Adrenal gland (tissue), 12 donors: Measurements from ENCODE around the gene AHRR. TPM values are rescaled to one million over a fixed set of nuclear protein-coding genes. Genes with fewer than 3 reads are reported as not detected.
"Not testable (repeated sequence)": the region's sequence is repeated elsewhere in the genome, so short reads cannot be mapped to it uniquely, and the experiment has no call there.

Source experiments
- DNase-seq, 7 donors: peaks; one replicate each; pipeline ENCODE4 v3.0.0-alpha.2; 2019 to 2020
- H3K27ac ChIP-seq, 5 donors: fragments of 200-600 bp; sonication (generic) in 4 of 5; 1 replicate in 3 of 5; 2 replicates in 2 of 5; pipeline versions ENCODE4 v1.5.1 to v1.8.0; 2016 to 2020; ENCODE audit warnings: mild to moderate bottlenecking in 1 of 5
- H3K27me3 ChIP-seq: fragments of 200-600 bp; 2 replicates; pipeline ENCODE4 v1.8.0; 2021
- H3K36me3 ChIP-seq, 2 donors: fragments of 200-600 bp; replicated peaks in 1 of 2; 1 replicate in 1 of 2; 2 replicates in 1 of 2; pipeline versions ENCODE4 v1.5.1 to v1.8.0; 2018 to 2022
- H3K4me1 ChIP-seq, 2 donors: fragments of 200-600 bp; replicated peaks in 1 of 2; 1 replicate in 1 of 2; 2 replicates in 1 of 2; pipeline versions ENCODE4 v1.5.1 to v1.8.0; 2018 to 2021
- H3K4me3 ChIP-seq, 4 donors: fragments of 200-600 bp; sonication (generic) in 3 of 4; one replicate each; pipeline ENCODE4 v1.5.1; 2016 to 2018
- H3K9me3 ChIP-seq, 3 donors: fragments of 200-600 bp; sonication (generic) in 1 of 3; replicated peaks in 1 of 3; 1 replicate in 2 of 3; 2 replicates in 1 of 3; pipeline versions ENCODE4 v1.5.1 to v1.8.0; 2016 to 2021
- POLR2A ChIP-seq, 2 donors: fragments of 450-650 bp; IDR thresholded peaks; one replicate each; pipeline ENCODE4 v1.6.1; 2017; ENCODE audit warnings: antibody characterized with exemption in 2 of 2, mild to moderate bottlenecking in 2 of 2, moderate library complexity in 1 of 2
- WGBS, 4 donors: extraction: QIAGEN DNeasy Blood & Tissue Kit in 2 of 4; methylation state at CpG; one replicate each; pipeline versions ENCODE4 v1.1.5 to v1.1.7; 2013 to 2017; 5-methylcytosine and 5-hydroxymethylcytosine counted together
- intact Hi-C, 2 donors: fragments of 100-400 bp; cut with DNase I; formaldehyde crosslinking; loops; one replicate each; pipeline versions ENCODE4 v1.14.1 to v1.15.0; 2022 to 2023
- polyA plus RNA-seq, 3 donors: library from polyadenylated mRNA; stranded (reverse); fragments of 200-250 nt in 2 of 3; fragments of 350-450 nt in 1 of 3; fragmentation: Illumina TruSeq in 1 of 3; extraction: RNeasy Lipid Tissue Mini Kit (QIAGEN cat#74804) in 1 of 3; gene quantifications; one replicate each; pipeline ENCODE4 v1.2.3, GENCODE V29; 2013 to 2014
- total RNA-seq, 9 donors: library from RNA; depleted of rRNA in 4 of 9; stranded (reverse); fragments of >200 nt in 4 of 9; fragments of 120-200 nt in 1 of 9; fragmentation: NEBNext Ultra II Directional in 1 of 9; extraction: Animal tissue kit (Norgen Biotek cat#: 25700) in 1 of 9; gene quantifications; one replicate each; pipeline versions ENCODE4 v1.1.0 to v1.2.4, GENCODE V29; 2013 to 2023
- TF ChIP-seq, protein P1 (sequence below), 6 experiments: fragments of 450-650 bp in 4 of 6; fragments of 200-600 bp in 2 of 6; sonication (generic) in 1 of 6; IDR thresholded peaks; 1 replicate in 5 of 6; 2 replicates in 1 of 6; pipeline versions ENCODE4 v1.5.1 to v1.8.0; 2016 to 2021; ENCODE audit warnings: antibody characterized with exemption in 6 of 6, mild to moderate bottlenecking in 2 of 6, moderate library complexity in 1 of 6
- donor health status: healthy with polysubstance abuse.
- donor health status: Bipolar disorder and iron deficiency.
- donor health status: DM: yes; HTN: yes; CAD: no.
- donor health status: DM: no; HTN: no; CAD: no.
- donor health status: DM: no; HTN: no; CAD: no.
- donor health status: DM: yes; HTN: yes; CAD: no.

The AHRR gene
- total and polyA plus RNA-seq, 12 donors = 0.17 to 3.6 (median 0.99) TPM

DNA sequence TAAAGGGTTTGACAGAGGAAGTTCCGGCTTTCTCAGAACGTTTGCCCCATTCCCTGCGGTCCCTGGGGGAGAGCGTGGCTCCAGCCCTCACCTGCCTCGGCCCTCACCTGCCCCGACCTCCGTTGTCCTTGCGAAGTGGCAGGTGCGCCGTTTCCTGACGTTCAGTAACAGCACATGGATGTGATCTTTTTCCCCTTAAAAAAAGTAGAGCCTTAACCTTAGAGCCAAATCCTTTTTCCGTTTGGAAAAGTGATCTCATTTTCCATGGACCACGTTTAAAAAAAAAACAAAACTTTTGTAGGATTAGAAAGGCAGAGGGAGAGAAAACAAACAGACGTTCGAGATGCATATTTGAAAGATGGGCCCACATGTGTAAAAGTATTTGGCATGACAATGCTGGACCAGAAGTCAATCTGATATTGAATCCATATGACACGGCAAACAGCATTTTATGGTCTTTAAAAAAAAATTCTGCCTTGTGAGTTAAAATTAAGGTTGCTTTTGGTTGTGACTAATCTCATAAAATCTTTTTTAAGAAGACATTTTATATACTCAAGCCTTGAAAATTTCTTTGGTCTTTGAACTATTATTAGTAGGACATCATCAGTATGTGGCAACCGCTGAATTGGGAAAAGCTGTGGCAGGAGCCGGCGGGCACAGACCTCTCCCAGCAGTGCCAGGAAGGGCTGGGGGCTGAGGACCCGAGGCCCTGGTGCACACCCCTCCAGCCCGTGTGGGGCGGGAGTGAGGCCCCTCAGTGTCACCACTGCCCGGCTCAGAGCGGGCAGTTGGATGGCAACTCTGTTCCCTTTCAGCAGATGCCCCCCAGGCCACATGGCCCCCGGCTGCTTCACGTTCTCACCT, 79.0 kb downstream of the AHRR start:
- H3K9me3 ChIP-seq = no peaks in the 10 kb centered on the region
- H3K4me1 ChIP-seq = peaks cover 11% of the 10 kb centered on the region in 2 donors
- TF ChIP-seq, protein P1, sequence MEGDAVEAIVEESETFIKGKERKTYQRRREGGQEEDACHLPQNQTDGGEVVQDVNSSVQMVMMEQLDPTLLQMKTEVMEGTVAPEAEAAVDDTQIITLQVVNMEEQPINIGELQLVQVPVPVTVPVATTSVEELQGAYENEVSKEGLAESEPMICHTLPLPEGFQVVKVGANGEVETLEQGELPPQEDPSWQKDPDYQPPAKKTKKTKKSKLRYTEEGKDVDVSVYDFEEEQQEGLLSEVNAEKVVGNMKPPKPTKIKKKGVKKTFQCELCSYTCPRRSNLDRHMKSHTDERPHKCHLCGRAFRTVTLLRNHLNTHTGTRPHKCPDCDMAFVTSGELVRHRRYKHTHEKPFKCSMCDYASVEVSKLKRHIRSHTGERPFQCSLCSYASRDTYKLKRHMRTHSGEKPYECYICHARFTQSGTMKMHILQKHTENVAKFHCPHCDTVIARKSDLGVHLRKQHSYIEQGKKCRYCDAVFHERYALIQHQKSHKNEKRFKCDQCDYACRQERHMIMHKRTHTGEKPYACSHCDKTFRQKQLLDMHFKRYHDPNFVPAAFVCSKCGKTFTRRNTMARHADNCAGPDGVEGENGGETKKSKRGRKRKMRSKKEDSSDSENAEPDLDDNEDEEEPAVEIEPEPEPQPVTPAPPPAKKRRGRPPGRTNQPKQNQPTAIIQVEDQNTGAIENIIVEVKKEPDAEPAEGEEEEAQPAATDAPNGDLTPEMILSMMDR (IDR thresholded peaks at IDR 0.05) = no peak
- no peak for TF ChIP-seq POLR2A (IDR thresholded peaks at IDR 0.05)
- DNase-seq = peak in 1 of 7 donors; percentile 34
- no peaks in the 10 kb centered on the region for H3K36me3 ChIP-seq
- 41 to 54% (median 43%) methylated on average over 26 of the region's 26 CpGs for WGBS, 4 donors
- no peaks in the 10 kb centered on the region for H3K27me3 ChIP-seq
- peak overlapping the region in 2 of 4 donors; percentile 17 to 36 for H3K4me3 ChIP-seq
- peak overlapping the region in 1 of 5 donors; percentile 19 for H3K27ac ChIP-seq
- intact Hi-C loops = no loop called here

DNA sequence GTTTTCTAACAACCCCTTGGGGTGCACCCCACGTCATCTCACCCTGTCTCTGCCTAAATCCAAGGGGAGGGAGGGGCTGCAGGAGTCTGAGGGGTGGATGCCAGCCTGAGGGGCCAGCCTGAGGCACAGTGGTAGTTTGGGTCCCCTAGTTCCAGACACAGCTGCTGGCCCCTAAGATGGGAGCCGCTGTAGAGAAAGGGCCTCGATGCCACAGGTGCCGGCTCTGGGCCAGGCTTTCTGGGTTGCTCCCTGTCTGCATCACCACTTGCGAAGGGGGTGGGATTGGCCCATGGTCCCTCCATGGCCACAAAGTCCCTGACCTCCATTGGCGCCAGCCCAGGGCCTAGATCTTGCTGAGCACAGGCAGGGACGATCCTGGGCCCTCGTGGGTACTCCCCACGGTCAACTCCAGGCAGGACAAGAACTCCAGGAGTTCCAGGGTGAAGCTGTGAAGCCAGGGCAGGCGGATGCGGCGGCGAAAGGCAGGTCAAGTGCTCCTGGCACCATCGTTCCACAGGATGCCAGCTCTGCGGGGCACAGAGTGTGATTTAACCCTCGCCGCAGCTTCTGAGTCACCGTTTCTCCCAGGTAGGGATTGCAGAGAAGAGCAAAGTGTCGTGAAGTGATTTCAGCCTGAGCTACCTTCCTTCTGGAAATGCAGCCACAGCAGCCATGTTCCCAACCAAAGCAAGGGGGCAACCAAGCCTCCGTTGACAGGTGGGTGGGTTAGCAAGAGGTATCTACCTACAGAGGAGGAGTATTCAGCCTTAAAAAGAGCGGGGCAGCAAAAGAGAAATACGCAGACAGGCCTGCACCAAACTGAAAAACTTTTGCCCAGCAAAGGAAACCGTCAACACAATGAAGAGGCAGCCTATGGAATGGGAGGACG, 79.9 kb downstream of the AHRR start:
- intact Hi-C loops = no loop called here
- no peaks in the 10 kb centered on the region for H3K9me3 ChIP-seq
- DNase-seq = peak in 1 of 7 donors; percentile 40
- TF ChIP-seq, protein P1 (IDR thresholded peaks at IDR 0.05) = no peak
- no peak for TF ChIP-seq POLR2A (IDR thresholded peaks at IDR 0.05)
- H3K4me3 ChIP-seq = no peak overlapping the region
- peaks cover 11% of the 10 kb centered on the region in 2 donors for H3K4me1 ChIP-seq
- 86 to 94% (median 92%) methylated on average over 17 to 24 of the region's 24 CpGs for WGBS, 4 donors
- no peaks in the 10 kb centered on the region for H3K27me3 ChIP-seq
- H3K27ac ChIP-seq = no peak overlapping the region
- no peaks in the 10 kb centered on the region for H3K36me3 ChIP-seq

DNA sequence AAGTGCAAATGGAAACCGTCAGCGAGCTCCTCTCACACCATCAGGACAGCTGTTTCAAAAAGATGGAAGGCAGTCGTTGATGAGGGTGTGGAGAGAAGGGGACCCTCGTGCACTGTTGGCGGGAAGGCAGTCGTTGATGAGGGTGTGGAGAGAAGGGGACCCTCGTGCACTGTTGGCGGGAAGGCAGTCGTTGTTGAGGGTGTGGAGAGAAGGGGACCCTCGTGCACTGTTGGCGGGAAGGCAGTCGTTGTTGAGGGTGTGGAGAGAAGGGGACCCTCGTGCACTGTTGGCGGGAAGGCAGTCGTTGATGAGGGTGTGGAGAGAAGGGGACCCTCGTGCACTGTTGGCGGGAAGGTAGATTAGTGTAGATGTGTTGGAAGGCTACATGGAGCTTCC, 80.7 kb downstream of the AHRR start:
- H3K27ac ChIP-seq = not testable (repeated sequence)

DNA sequence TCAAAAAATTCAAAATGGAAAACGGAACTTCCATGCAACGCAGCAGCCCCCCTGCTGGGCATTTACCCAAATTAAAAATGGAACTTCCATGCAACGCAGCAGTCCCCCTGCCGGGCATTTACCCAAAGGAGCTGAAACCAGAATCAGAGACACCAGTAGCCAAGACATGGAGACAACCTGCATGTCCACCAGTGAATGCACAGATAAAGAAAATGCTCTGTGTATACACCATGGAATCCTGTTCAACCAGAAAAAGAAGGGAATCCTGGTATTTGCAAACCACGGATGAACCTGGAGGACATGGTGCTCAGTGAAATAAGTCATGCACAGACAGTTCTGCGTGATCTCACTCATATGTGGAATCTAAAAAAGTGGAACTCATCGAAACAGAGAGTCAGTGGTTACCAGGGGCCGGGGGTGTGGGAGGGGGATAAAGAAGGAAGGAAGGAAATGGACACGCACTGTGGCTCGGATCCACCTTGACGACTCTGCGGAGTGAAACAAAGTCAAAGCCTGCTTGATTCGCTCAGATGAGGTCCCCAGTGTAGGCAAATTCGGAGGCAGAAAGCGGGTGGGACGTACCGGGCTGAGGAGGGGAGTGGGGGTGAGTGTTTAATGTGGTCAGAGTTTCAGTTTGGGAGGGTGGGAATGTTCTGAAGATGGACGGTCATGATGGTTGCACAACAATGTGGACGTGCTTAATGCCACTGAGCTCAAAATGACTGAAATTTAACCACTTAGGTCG, 81.3 kb downstream of the AHRR start:
- Histone ChIP-seq H3K4me1 (peaks cover 11% of the 10 kb centered on the region in 2 donors), H3K9me3 (no peaks in the 10 kb centered on the region), H3K4me3 (no peak overlapping the region), H3K36me3 (no peaks in the 10 kb centered on the region), H3K27ac (no peak overlapping the region), H3K27me3 (no peaks in the 10 kb centered on the region)
- no peak for TF ChIP-seq POLR2A (IDR thresholded peaks at IDR 0.05)
- TF ChIP-seq, protein P1 (IDR thresholded peaks at IDR 0.05) = no peak
- 70 to 82% (median 78%) methylated on average over 20 of the region's 20 CpGs for WGBS, 4 donors
- intact Hi-C loops = no loop called here
- peak in 1 of 7 donors; percentile 50 for DNase-seq

More for the DNA sequence above, 80.7 kb downstream of the AHRR start:
- H3K36me3 ChIP-seq, H3K4me3 ChIP-seq, intact Hi-C loops, H3K9me3 ChIP-seq, H3K27me3 ChIP-seq, DNase-seq: not testable (repeated sequence)
- 88 to 92% (median 91%) methylated on average over 17 of the region's 17 CpGs for WGBS, 4 donors
- H3K4me1 ChIP-seq = peaks cover 11% of the 10 kb centered on the region in 2 donors
